GM23338 (cell line): Measurements from ENCODE around the gene SRSF7. TPM values are rescaled to one million over a fixed set of nuclear protein-coding genes. Genes with fewer than 3 reads are reported as not detected.

ENCODE experiments used
- ATAC-seq: fragments of 200-7000 bp; cut with Tn5 transposase; 3 replicates; pipeline ENCODE4 v1.9.1; 2020
- DNase-seq: peaks from one replicate; pipeline ENCODE4 v3.0.0-alpha.2; 2015; ENCODE audit warnings: low spot score
- H2AFZ ChIP-seq: fragments of 200-600 bp; sonication (generic); 2 replicates; pipeline ENCODE4 v1.8.0; 2016; ENCODE audit warnings: antibody characterized with exemption, mild to moderate bottlenecking, moderate library complexity
- H3F3A ChIP-seq: fragments of 200-600 bp; sonication (generic); replicated peaks from 2 replicates; pipeline ENCODE4 v1.8.0; 2017; ENCODE audit warnings: antibody characterized with exemption, mixed run types, low read depth
- H3K27ac ChIP-seq: fragments of 200-600 bp; sonication (generic); 2 replicates; pipeline ENCODE4 v1.6.1; 2016; ENCODE audit warnings: low read depth
- H3K27me3 ChIP-seq: fragments of 200-600 bp; sonication (generic); 2 replicates; pipeline ENCODE4 v1.8.0; 2016; ENCODE audit warnings: mild to moderate bottlenecking, mixed run types, moderate library complexity; ENCODE audit not compliant: insufficient read depth
- H3K36me3 ChIP-seq: fragments of 200-600 bp; sonication (generic); 2 replicates; pipeline ENCODE4 v1.8.0; 2016; ENCODE audit warnings: mild to moderate bottlenecking; ENCODE audit not compliant: insufficient read depth
- H3K4me1 ChIP-seq: fragments of 200-600 bp; sonication (generic); 2 replicates; pipeline ENCODE4 v1.8.0; 2016; ENCODE audit warnings: mild to moderate bottlenecking, moderate library complexity; ENCODE audit not compliant: insufficient read depth
- H3K4me2 ChIP-seq: fragments of 200-600 bp; sonication (generic); 2 replicates; pipeline ENCODE4 v1.7.1; 2017; ENCODE audit warnings: mixed run types
- H3K4me3 ChIP-seq: fragments of 200-600 bp; sonication (generic); 2 replicates; pipeline ENCODE4 v1.6.1; 2016; ENCODE audit warnings: mixed run types
- H3K79me2 ChIP-seq: fragments of 200-600 bp; sonication (generic); replicated peaks from 2 replicates; pipeline ENCODE4 v1.8.0; 2017; ENCODE audit warnings: mild to moderate bottlenecking; ENCODE audit not compliant: insufficient read depth
- H3K9me2 ChIP-seq: fragments of 200-600 bp; sonication (generic); 2 replicates; pipeline ENCODE4 v1.8.0; 2017; ENCODE audit not compliant: insufficient read depth
- H4K20me1 ChIP-seq: fragments of 200-600 bp; sonication (generic); replicated peaks from 2 replicates; pipeline ENCODE4 v1.8.0; 2017; ENCODE audit warnings: mild to moderate bottlenecking; ENCODE audit not compliant: insufficient read depth
- H3K27ac Mint-ChIP-seq: 2 replicates; pipeline ENCODE4 v1.8.0; 2020; ENCODE audit warnings: inconsistent platforms, mild to moderate bottlenecking, moderate library complexity, mixed read lengths
- H3K27me3 Mint-ChIP-seq: 3 replicates; pipeline ENCODE4 v1.8.0; 2022; ENCODE audit warnings: low read depth, mild to moderate bottlenecking, moderate library complexity, mixed read lengths, inconsistent platforms; ENCODE audit not compliant: insufficient read depth, poor library complexity
- H3K36me3 Mint-ChIP-seq: 3 replicates; pipeline ENCODE4 v1.8.0; 2021; ENCODE audit warnings: low read depth, mild to moderate bottlenecking, inconsistent platforms, moderate library complexity, mixed read lengths
- H3K4me1 Mint-ChIP-seq: 3 replicates; pipeline ENCODE4 v1.8.0; 2020; ENCODE audit warnings: mild to moderate bottlenecking, inconsistent platforms, mixed read lengths
- H3K4me3 Mint-ChIP-seq: 3 replicates; pipeline ENCODE4 v1.8.0; 2021; ENCODE audit warnings: moderate library complexity, mild to moderate bottlenecking, inconsistent platforms, mixed read lengths
- H3K9me3 Mint-ChIP-seq: 3 replicates; pipeline ENCODE4 v1.8.0; 2020; ENCODE audit warnings: moderate library complexity, mild to moderate bottlenecking, inconsistent platforms, mixed read lengths
- CREB1 ChIP-seq: fragments of 250-450 bp; sonication (Bioruptor Pico); IDR thresholded peaks from 2 replicates; pipeline ENCODE4 v1.5.0; 2020; ENCODE audit warnings: low read depth, mild to moderate bottlenecking, moderate library complexity
- ETS1 ChIP-seq: IDR thresholded peaks from 2 replicates; pipeline ENCODE4 v1.6.1; 2016; ENCODE audit warnings: antibody characterized with exemption
- EZH2phosphoT487 ChIP-seq: fragments of 200-600 bp; sonication (generic); IDR thresholded peaks from one replicate; pipeline ENCODE4 v1.8.1; 2018; ENCODE audit warnings: antibody characterized with exemption; ENCODE audit not compliant: unreplicated experiment
- JUNB ChIP-seq: IDR thresholded peaks from one replicate; pipeline ENCODE4 v1.6.1; 2016; ENCODE audit warnings: antibody characterized with exemption; ENCODE audit not compliant: unreplicated experiment
- NANOG ChIP-seq: IDR thresholded peaks from 2 replicates; pipeline ENCODE4 v1.6.1; 2016; ENCODE audit warnings: antibody characterized with exemption, borderline replicate concordance
- POLR2AphosphoS5 ChIP-seq: IDR thresholded peaks from 2 replicates; pipeline ENCODE4 v1.6.1; 2016; ENCODE audit warnings: antibody characterized with exemption, low read depth
- REST ChIP-seq: IDR thresholded peaks from one replicate; pipeline ENCODE4 v1.6.1; 2018; ENCODE audit warnings: antibody characterized with exemption; ENCODE audit not compliant: unreplicated experiment
- ZNF114 ChIP-seq: fragments of 250-450 bp; sonication (Bioruptor Pico); IDR thresholded peaks from 2 replicates; pipeline ENCODE4 v1.5.0; 2020; ENCODE audit warnings: mild to moderate bottlenecking, moderate library complexity
- ZNF462 ChIP-seq: fragments of 250-450 bp; sonication (Bioruptor Pico); IDR thresholded peaks from 2 replicates; pipeline ENCODE4 v1.5.0; 2020; ENCODE audit warnings: mild to moderate bottlenecking, moderate library complexity
- polyA plus RNA-seq: library from polyadenylated mRNA; unstranded; fragments of >200 nt; fragmentation: Nextera tagmentation; extraction: Ambion mirVana; gene quantifications from 2 replicates; pipeline ENCODE4 v1.2.1, GENCODE V29; 2016
- total RNA-seq: library from RNA; depleted of rRNA; stranded (reverse); fragments of >200 nt; shearing (Covaris generic); gene quantifications from 2 replicates; pipeline ENCODE4 v1.2.3, GENCODE V29; 2014

The SRSF7 gene
- total and polyA plus RNA-seq, 2 experiments from 2014 or later: 251 to 572 TPM

GRCh38 chr2:38763728-38764127 is 12.6 kb upstream of the SRSF7 start:
- H3K4me1 Mint-ChIP-seq: no peaks in the 10 kb centered on the region
- ATAC-seq: no peak

More at GRCh38 chr2:38763728-38764127, 12.6 kb upstream of the SRSF7 start:
- H3K4me3 Mint-ChIP-seq: no peak overlapping the region
- TF ChIP-seq CREB1 (no peak), EZH2phosphoT487 (no peak), ZNF462 (CRISPR knock-in tag) (no peak), ZNF114 (CRISPR knock-in tag) (no peak), REST (no peak), POLR2AphosphoS5 (no peak), ETS1 (no peak), JUNB (no peak), NANOG (no peak)
- Histone ChIP-seq H3K27me3 (no peaks in the 10 kb centered on the region), H3K4me1 (no peaks in the 10 kb centered on the region), H3K4me3 (no peak overlapping the region), H3K36me3 (no peaks in the 10 kb centered on the region), H3K4me2 (no peak overlapping the region), H3F3A (no peaks in the 10 kb centered on the region), H3K27ac (no peak overlapping the region), H2AFZ (0 out of 2 replicates have a peak overlapping the region, but pooled peaks have one; percentile 18), H3K9me2 (no peaks in the 10 kb centered on the region), H3K79me2 (no peaks in the 10 kb centered on the region), H4K20me1 (no peaks in the 10 kb centered on the region)
- H3K27ac Mint-ChIP-seq: no peak overlapping the region
- H3K36me3 Mint-ChIP-seq: no peaks in the 10 kb centered on the region
- no peaks in the 10 kb centered on the region for H3K9me3 Mint-ChIP-seq
- DNase-seq: no peak
- peaks cover 3% of the 10 kb centered on the region for H3K27me3 Mint-ChIP-seq
